ENCODE data around the gene CLVS2.

CLVS2 gene

GRCh38 chr6:122969999-122970533, 26.0 kb upstream of the CLVS2 start:
- DNase-seq: no peak
- Histone ChIP-seq H3K36me3 (no peaks in the 10 kb centered on the region), H3K4me3 (ENCODE audit: low read depth, low read length) (no peak overlapping the region), H3K27me3 (ENCODE audit: insufficient read depth, low read depth, severe bottlenecking) (no peaks in the 10 kb centered on the region), H3K27ac (no peak overlapping the region), H3K9me3 (ENCODE audit: severe bottlenecking) (no peaks in the 10 kb centered on the region)
- no peak for TF ChIP-seq CTCF (IDR thresholded peaks at IDR 0.05; ENCODE audit: low read depth, low read length)

GRCh38 chr6:122977180-122977579, 18.9 kb upstream of the CLVS2 start:
- Histone ChIP-seq H3K36me3 (no peaks in the 10 kb centered on the region), H3K27ac (no peak overlapping the region), H3K4me3 (ENCODE audit: low read depth, low read length) (no peak overlapping the region), H3K27me3 (ENCODE audit: insufficient read depth, low read depth, severe bottlenecking) (no peaks in the 10 kb centered on the region), H3K9me3 (ENCODE audit: severe bottlenecking) (no peaks in the 10 kb centered on the region)
- no peak for TF ChIP-seq CTCF (IDR thresholded peaks at IDR 0.05; ENCODE audit: low read depth, low read length)
- DNase-seq: no peak

GRCh38 chr6:122984393-122984792, 11.6 kb upstream of the CLVS2 start:
- no peak overlapping the region for H3K4me3 ChIP-seq (ENCODE audit: low read depth, low read length)
- no peaks in the 10 kb centered on the region for H3K9me3 ChIP-seq (ENCODE audit: severe bottlenecking)
- H3K36me3 ChIP-seq: no peaks in the 10 kb centered on the region
- H3K27me3 ChIP-seq (ENCODE audit: insufficient read depth, low read depth, severe bottlenecking): no peaks in the 10 kb centered on the region
- no peak for TF ChIP-seq CTCF (IDR thresholded peaks at IDR 0.05; ENCODE audit: low read depth, low read length)
- no peak for DNase-seq
- H3K27ac ChIP-seq: no peak overlapping the region

GRCh38 chr6:122994256-122994655, 1.8 kb upstream of the CLVS2 start:
- no peaks in the 10 kb centered on the region for H3K27me3 ChIP-seq (ENCODE audit: insufficient read depth, low read depth, severe bottlenecking)
- H3K27ac ChIP-seq: no peak overlapping the region
- no peaks in the 10 kb centered on the region for H3K9me3 ChIP-seq (ENCODE audit: severe bottlenecking)
- no peak for DNase-seq
- H3K4me3 ChIP-seq (ENCODE audit: low read depth, low read length): no peak overlapping the region
- TF ChIP-seq CTCF (IDR thresholded peaks at IDR 0.05; ENCODE audit: low read depth, low read length): no peak
- H3K36me3 ChIP-seq: no peaks in the 10 kb centered on the region

GRCh38 chr6:122996794-122997505, 915 bp downstream of the CLVS2 start:
- no peak for TF ChIP-seq CTCF (IDR thresholded peaks at IDR 0.05; ENCODE audit: low read depth, low read length)
- Histone ChIP-seq H3K36me3 (no peaks in the 10 kb centered on the region), H3K4me3 (ENCODE audit: low read depth, low read length) (peak overlapping the region; percentile 55), H3K9me3 (ENCODE audit: severe bottlenecking) (no peaks in the 10 kb centered on the region), H3K27me3 (ENCODE audit: insufficient read depth, low read depth, severe bottlenecking) (no peaks in the 10 kb centered on the region), H3K27ac (no peak overlapping the region)
- peak; percentile 26 for DNase-seq
